ENCODE data around the gene SSC5D. TPM values are rescaled to one million over a fixed set of nuclear protein-coding genes. Genes with fewer than 3 reads are reported as not detected.

SSC5D gene
- total and polyA plus RNA-seq, 9 of the 15 experiments (the other 6 are each of a cell fraction or from before 2014, with no cell fraction given) = 0.04 to 0.71 (median 0.14) TPM; not detected in 2

GRCh38 chr19:55443824-55444480, 44.3 kb upstream of the SSC5D start (continued):
- TF ChIP-seq KDM1A (IDR thresholded peaks at IDR 0.05) (peak in 1 of 2 experiments; percentile 53; a peak in 2 of 4 replicates), MBD2 (IDR thresholded peaks at IDR 0.05; ENCODE audit: borderline replicate concordance, low read depth) (no peak), CREB3L1 (IDR thresholded peaks at IDR 0.05; ENCODE audit: borderline replicate concordance, low read depth) (no peak), TEAD4 (IDR thresholded peaks at IDR 0.05; ENCODE audit: low read length) (peak; percentile 82), TEAD4 (CRISPR knock-in tag; IDR thresholded peaks at IDR 0.05; ENCODE audit: borderline replicate concordance) (no peak), XRCC5 (IDR thresholded peaks at IDR 0.05; ENCODE audit: low read depth, low read length) (no peak), ZHX1 (conservative IDR thresholded peaks at IDR 0.05; ENCODE audit: low read length) (no peak), NCOR1 (IDR thresholded peaks at IDR 0.05) (peak; percentile 65), CBFA2T3 (IDR thresholded peaks at IDR 0.05) (peak; percentile 88), ZNF785 (CRISPR knock-in tag; IDR thresholded peaks at IDR 0.05) (no peak), NFIC (IDR thresholded peaks at IDR 0.05) (peak; percentile 36; the same call in 1 of the 2 replicates), SLC30A9 (CRISPR knock-in tag; IDR thresholded peaks at IDR 0.05) (no peak), ATF2 (CRISPR knock-in tag; IDR thresholded peaks at IDR 0.05) (no peak), KAT8 (IDR thresholded peaks at IDR 0.05; ENCODE audit: low read depth) (no peak), MTA1 (IDR thresholded peaks at IDR 0.05; ENCODE audit: borderline replicate concordance) (no peak), TFAP4 (CRISPR knock-in tag; IDR thresholded peaks at IDR 0.05; ENCODE audit: borderline replicate concordance) (peak; percentile 51), ZBTB43 (CRISPR knock-in tag; IDR thresholded peaks at IDR 0.05) (no peak), CTCF (IDR thresholded peaks at IDR 0.05 in 2 of 3, conservative IDR thresholded peaks at IDR 0.05 in 1 of 3; ENCODE audit: insufficient read depth in 2 of 3, low read depth in 1 of 3, low read length in 3 of 3) (no peak), TCFL5 (CRISPR knock-in tag; conservative IDR thresholded peaks at IDR 0.05) (no peak), KHSRP (IDR thresholded peaks at IDR 0.05) (no peak)
